Activated CD8-positive, alpha-beta memory T cell treated with anti-CD3 and anti-CD28 coated beads, Interleukin-2, amount 10 ng/mL, durations not matched to agents 7 days and 5 days (primary cell): ENCODE data around the gene STXBP2. TPM values are rescaled to one million over a fixed set of nuclear protein-coding genes. Genes with fewer than 3 reads are reported as not detected.

Experiments used
- ATAC-seq: fragments of 150-1000 bp; cut with Tn5 transposase; one replicate; pipeline ENCODE4 v1.10.0; 2021; ENCODE audit warnings: moderate library complexity
- CTCF ChIA-PET: fragments of 350-600 bp; sonication (Branson Sonifier 250); formaldehyde crosslinking; loops from one replicate; lab custom pipeline; 2021; ENCODE audit warnings: antibody characterized with exemption; lab: Charles Lee
- DNase-seq: peaks from one replicate; pipeline ENCODE4 v3.0.0-alpha.2; 2020
- H3K27ac Mint-ChIP-seq: one replicate; pipeline ENCODE4 v1.8.0; 2021; ENCODE audit warnings: mild to moderate bottlenecking, mixed read lengths
- H3K27me3 Mint-ChIP-seq: one replicate; pipeline ENCODE4 v1.8.0; 2021; ENCODE audit warnings: mixed read lengths
- H3K36me3 Mint-ChIP-seq: one replicate; pipeline ENCODE4 v1.8.0; 2021; ENCODE audit warnings: mild to moderate bottlenecking, mixed read lengths
- H3K4me1 Mint-ChIP-seq: one replicate; pipeline ENCODE4 v1.8.0; 2021; ENCODE audit warnings: mixed read lengths
- H3K4me3 Mint-ChIP-seq: one replicate; pipeline ENCODE4 v1.8.0; 2021; ENCODE audit warnings: mild to moderate bottlenecking, moderate library complexity, mixed read lengths
- H3K9me3 Mint-ChIP-seq: one replicate; pipeline ENCODE4 v1.8.0; 2022; ENCODE audit warnings: low read depth, mixed read lengths
- total RNA-seq, 2 experiments: library from RNA; stranded (reverse); gene quantifications; one replicate each; pipeline ENCODE4 v1.2.3, GENCODE V29; 2021

Gene STXBP2
- total RNA-seq, 2 experiments from 2014 or later: 132 to 158 TPM

DNA sequence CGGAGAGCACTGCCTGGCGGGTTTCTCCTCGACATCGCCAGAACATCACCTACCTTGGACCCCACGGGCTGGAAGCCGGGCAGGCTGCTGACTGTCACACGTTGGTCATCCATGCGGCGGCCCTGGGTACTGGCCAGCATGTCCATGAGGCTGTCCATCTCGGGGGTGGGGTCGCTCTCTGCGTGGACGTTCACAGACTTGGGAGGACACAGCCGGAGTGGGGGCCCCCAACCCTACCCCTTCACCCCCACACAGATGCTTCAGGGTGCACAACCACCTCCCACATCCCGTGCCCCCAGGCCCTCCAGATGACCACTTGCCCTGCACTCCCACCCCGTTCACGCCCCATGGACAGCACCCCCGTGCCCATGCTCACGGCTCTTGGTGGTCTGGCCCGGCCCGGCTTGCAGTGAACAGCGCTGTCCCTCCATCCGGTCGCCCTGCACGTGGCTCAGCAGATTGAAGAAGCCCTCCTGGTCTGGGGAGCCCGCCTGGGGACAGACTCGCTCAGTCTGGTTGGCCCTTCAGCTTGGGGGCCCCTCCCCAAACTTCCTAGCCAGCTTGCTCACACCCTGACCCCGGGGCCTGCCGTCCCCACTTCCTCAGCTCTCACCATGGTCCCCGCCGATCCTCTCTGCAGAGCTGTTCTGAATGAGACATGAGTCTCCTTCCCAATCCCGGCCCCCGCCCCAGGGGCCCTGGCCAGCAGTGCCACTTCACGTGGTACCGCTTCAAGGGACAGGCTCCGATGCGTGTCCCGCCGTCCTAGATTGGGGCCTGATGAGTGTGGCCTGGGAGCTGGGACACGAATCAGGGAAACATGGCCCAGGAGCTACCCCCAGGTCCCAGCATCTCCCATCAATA lies 4.3 kb upstream of the STXBP2 start:
- H3K4me1 Mint-ChIP-seq: peaks cover 42% of the 10 kb centered on the region
- no peak overlapping the region for H3K4me3 Mint-ChIP-seq
- CTCF ChIA-PET: interaction anchor here (0.8 to 1.6 kb wide), 2 partner anchors 48 to 64 kb away, joined by 4 to 7 read pairs; partner anchors contain the start of gene TRAPPC5
- ATAC-seq (no peak), DNase-seq (no peak)
- H3K27ac Mint-ChIP-seq: no peak overlapping the region
- H3K9me3 Mint-ChIP-seq: no peaks in the 10 kb centered on the region
- no peaks in the 10 kb centered on the region for H3K27me3 Mint-ChIP-seq
- peaks cover 2% of the 10 kb centered on the region for H3K36me3 Mint-ChIP-seq

DNA sequence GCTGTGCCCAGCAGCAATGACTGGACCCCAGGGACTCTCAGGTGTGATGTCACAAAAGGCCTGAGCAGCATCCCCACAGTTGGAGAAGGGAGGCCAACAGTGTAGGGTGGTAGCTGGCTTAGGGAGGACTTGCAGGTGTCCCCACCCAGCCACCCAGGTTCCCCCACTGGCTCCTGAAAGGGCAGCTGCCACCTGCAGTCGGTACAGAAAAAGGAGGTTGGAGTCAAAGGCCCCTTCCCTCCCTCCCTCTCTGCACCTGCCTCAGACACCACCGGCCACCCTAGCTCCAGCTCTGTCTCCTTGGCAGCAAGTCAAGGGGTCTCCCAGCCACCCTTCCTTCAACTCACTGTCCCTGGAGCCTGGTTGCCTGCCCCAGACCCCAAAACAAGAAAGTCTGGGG lies 3.2 kb upstream of the STXBP2 start, which contains the start of gene PCP2:
Gene PCP2 (minus strand): TSS at position 22 of the 400 bp plus-strand sequence. CDS start 262 bp downstream, outside the sequence.
- CTCF ChIA-PET: interaction anchor here (0.8 to 1.6 kb wide), 2 partner anchors 47 to 65 kb away, joined by 4 to 7 read pairs; partner anchors contain the start of gene TRAPPC5
- peaks cover 37% of the 10 kb centered on the region for H3K4me1 Mint-ChIP-seq
- peaks cover 2% of the 10 kb centered on the region for H3K36me3 Mint-ChIP-seq
- H3K27me3 Mint-ChIP-seq: no peaks in the 10 kb centered on the region
- H3K4me3 Mint-ChIP-seq: no peak within 1 kb of the TSS
- H3K9me3 Mint-ChIP-seq: no peaks in the 10 kb centered on the region
- DNase-seq (no peak), ATAC-seq (no peak)
- no peak within 1 kb of the TSS for H3K27ac Mint-ChIP-seq

GRCh38 chr19:7635670-7636069 lies 1.2 kb upstream of the STXBP2 start:
- peaks cover 5% of the 10 kb centered on the region for H3K9me3 Mint-ChIP-seq
- peaks cover 32% of the 10 kb centered on the region for H3K4me1 Mint-ChIP-seq
- CTCF ChIA-PET: interaction anchor here (1.5 kb wide), 1 partner anchor 45 kb away, joined by 5 read pairs; the partner anchor contains the start of gene TRAPPC5
- no peak for ATAC-seq
- no peaks in the 10 kb centered on the region for H3K27me3 Mint-ChIP-seq
- H3K27ac Mint-ChIP-seq: peak overlapping the region; percentile 40
- peak overlapping the region; percentile 54 for H3K4me3 Mint-ChIP-seq
- no peak for DNase-seq
- H3K36me3 Mint-ChIP-seq: peaks cover 12% of the 10 kb centered on the region

- H3K27me3 Mint-ChIP-seq: no peaks in the 10 kb centered on the region
- ATAC-seq (no peak), DNase-seq (no peak)
- H3K4me1 Mint-ChIP-seq: peaks cover 28% of the 10 kb centered on the region
- H3K36me3 Mint-ChIP-seq: peaks cover 12% of the 10 kb centered on the region
- CTCF ChIA-PET: interaction anchor here (1.5 kb wide), 1 partner anchor 45 kb away, joined by 5 read pairs; the partner anchor contains the start of gene TRAPPC5
- peaks cover 5% of the 10 kb centered on the region for H3K9me3 Mint-ChIP-seq
- H3K4me3 Mint-ChIP-seq: peak overlapping the region; percentile 79
- H3K27ac Mint-ChIP-seq: peak overlapping the region; percentile 88
These were observed 606 bp upstream of the STXBP2 start for GRCh38 chr19:7636317-7636690.

DNA sequence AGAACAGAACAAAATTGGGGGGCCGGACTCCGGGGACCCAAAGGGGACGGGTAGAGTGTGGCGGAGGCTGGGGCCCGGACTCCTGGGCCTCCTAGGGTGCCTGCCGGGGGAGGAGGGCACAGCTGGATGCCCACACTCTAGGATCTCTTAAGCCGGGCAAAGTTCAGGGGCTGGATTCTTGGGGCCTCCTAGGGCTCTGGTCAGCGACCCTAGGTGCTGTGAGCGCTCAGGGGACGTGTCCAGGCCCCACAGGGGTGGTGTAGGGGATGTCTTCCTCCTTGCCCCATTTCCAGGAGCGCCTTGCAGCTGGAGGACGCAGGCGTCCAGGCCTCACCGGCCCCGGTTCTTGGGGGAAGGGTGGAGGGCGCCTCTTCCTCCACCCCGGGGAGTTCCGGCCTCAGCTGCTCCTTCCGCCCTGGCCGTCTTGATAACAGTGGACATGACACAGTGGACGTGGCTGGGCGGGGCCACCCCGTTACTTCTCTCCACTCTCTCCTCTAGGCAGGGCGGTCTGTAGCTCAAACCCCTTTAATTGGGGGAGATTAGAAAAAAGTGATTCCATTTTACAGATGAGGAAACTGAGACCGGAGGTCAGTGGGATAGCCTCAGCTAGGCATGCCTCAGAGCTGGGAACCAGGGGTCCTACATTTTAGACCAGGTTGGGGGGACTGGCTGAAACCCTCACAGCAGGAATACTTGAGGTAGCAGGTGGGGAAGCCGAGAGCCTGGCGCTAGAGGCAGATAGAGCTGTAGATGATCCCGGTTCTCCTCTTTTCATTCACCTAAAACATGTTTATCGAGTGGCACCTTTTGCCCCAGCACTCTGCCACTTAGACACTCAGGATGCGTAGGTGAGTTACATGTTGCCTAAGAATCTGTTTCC lies 705 bp downstream of the STXBP2 start:
- H3K9me3 Mint-ChIP-seq: peaks cover 5% of the 10 kb centered on the region
- ATAC-seq (peak; percentile 27), DNase-seq (no peak)
- H3K36me3 Mint-ChIP-seq: peaks cover 12% of the 10 kb centered on the region
- peak overlapping the region; percentile 88 for H3K27ac Mint-ChIP-seq
- no peaks in the 10 kb centered on the region for H3K27me3 Mint-ChIP-seq
- H3K4me3 Mint-ChIP-seq: peak overlapping the region; percentile 79
- CTCF ChIA-PET: interaction anchor here (1.1 to 2.9 kb wide), 8 partner anchors 8 to 232 kb away, joined by 3 to 13 read pairs (median 4); partner anchors contain the start of genes PET100, PNPLA6, TRAPPC5 and XAB2
- peaks cover 25% of the 10 kb centered on the region for H3K4me1 Mint-ChIP-seq

GRCh38 chr19:7638802-7639465 lies 2.0 kb downstream of the STXBP2 start:
- no peak for ATAC-seq
- H3K27ac Mint-ChIP-seq: no peak overlapping the region
- DNase-seq: no peak
- H3K4me3 Mint-ChIP-seq: no peak overlapping the region
- CTCF ChIA-PET: interaction anchor here (1.3 to 2.9 kb wide), 2 partner anchors 9 to 42 kb away, joined by 5 to 13 read pairs; partner anchors contain the start of genes PET100, TRAPPC5 and XAB2
- peaks cover 12% of the 10 kb centered on the region for H3K36me3 Mint-ChIP-seq
- H3K9me3 Mint-ChIP-seq: peaks cover 5% of the 10 kb centered on the region
- peaks cover 25% of the 10 kb centered on the region for H3K4me1 Mint-ChIP-seq
- H3K27me3 Mint-ChIP-seq: no peaks in the 10 kb centered on the region

GRCh38 chr19:7639863-7640348 lies 3.0 kb downstream of the STXBP2 start:
- ATAC-seq (no peak), DNase-seq (no peak)
- H3K9me3 Mint-ChIP-seq: peaks cover 5% of the 10 kb centered on the region
- no peaks in the 10 kb centered on the region for H3K27me3 Mint-ChIP-seq
- CTCF ChIA-PET: no interaction called here
- H3K36me3 Mint-ChIP-seq: peaks cover 14% of the 10 kb centered on the region
- peak overlapping the region; percentile 2 for H3K4me3 Mint-ChIP-seq
- no peak overlapping the region for H3K27ac Mint-ChIP-seq
- peaks cover 25% of the 10 kb centered on the region for H3K4me1 Mint-ChIP-seq

DNA sequence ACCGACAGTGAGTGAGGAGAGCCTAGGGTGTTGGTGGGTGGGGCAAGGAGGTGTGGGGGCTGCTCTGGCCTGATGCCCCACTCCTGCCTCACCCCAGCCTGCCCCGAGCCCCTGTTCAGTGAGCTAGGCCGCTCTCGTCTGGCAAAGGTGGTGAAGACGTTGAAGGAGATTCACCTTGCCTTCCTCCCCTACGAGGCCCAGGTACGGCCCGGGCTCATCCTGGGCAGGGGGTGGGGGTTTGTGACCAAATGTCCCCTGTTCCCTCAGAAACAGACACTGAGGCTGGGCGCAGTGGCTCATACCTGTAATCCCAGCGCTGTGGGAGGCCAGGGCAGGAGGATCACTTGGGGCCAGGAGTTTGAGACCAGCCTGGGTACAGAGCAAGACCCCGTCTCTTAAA lies 3.9 kb downstream of the STXBP2 start:
- H3K27me3 Mint-ChIP-seq: no peaks in the 10 kb centered on the region
- peaks cover 5% of the 10 kb centered on the region for H3K9me3 Mint-ChIP-seq
- DNase-seq (no peak), ATAC-seq (no peak)
- peaks cover 25% of the 10 kb centered on the region for H3K4me1 Mint-ChIP-seq
- H3K36me3 Mint-ChIP-seq: peaks cover 17% of the 10 kb centered on the region
- H3K27ac Mint-ChIP-seq: no peak overlapping the region
- CTCF ChIA-PET: no interaction called here
- H3K4me3 Mint-ChIP-seq: no peak overlapping the region

DNA sequence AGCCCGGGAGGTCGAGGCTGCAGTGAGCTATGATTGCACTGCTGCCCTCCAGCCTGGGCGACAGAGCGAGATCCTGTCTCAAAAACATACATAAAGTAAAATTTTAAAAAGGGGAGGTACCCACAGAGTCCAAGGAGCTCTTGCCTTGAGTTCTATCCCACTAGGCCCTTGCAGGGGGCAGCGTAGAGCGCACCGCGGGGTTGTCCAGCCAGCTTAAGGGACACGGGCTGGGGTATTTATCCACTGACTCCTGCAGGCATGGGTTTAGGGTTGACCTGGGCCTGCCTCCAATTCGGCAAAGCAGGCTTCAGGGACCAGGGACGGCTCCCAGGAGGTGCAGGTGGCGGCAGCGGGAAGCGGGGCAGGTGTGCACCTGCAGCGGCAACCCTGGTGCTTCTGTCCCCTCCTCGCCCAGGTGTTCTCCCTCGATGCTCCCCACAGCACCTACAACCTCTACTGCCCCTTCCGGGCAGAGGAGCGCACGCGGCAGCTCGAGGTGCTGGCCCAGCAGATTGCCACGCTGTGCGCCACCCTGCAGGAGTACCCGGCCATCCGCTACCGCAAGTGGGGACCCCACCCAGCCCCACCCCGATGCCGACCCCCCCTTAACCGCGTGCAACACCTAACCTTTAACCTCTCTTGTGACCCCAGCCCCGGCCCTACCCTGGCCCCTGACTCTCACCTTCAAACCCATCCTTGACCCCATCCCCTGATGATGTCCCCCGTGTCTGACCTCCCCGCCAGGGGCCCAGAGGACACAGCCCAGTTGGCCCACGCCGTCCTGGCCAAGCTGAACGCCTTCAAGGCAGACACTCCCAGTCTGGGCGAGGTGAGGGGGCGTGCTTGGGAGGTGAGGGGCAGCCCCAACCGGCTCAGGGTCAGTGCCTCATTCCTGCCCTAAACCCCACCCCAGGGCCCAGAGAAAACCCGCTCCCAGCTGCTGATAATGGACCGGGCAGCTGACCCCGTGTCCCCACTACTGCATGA lies 4.7 kb downstream of the STXBP2 start:
- H3K4me1 Mint-ChIP-seq: peaks cover 18% of the 10 kb centered on the region
- no peak overlapping the region for H3K27ac Mint-ChIP-seq
- no peaks in the 10 kb centered on the region for H3K27me3 Mint-ChIP-seq
- H3K36me3 Mint-ChIP-seq: peaks cover 18% of the 10 kb centered on the region
- no peak for ATAC-seq
- H3K9me3 Mint-ChIP-seq: peaks cover 5% of the 10 kb centered on the region
- CTCF ChIA-PET: interaction anchor here (1.3 kb wide), 1 partner anchor 11 kb away, joined by 3 read pairs; no protein-coding TSS in a partner anchor
- no peak for DNase-seq
- H3K4me3 Mint-ChIP-seq: no peak overlapping the region

DNA sequence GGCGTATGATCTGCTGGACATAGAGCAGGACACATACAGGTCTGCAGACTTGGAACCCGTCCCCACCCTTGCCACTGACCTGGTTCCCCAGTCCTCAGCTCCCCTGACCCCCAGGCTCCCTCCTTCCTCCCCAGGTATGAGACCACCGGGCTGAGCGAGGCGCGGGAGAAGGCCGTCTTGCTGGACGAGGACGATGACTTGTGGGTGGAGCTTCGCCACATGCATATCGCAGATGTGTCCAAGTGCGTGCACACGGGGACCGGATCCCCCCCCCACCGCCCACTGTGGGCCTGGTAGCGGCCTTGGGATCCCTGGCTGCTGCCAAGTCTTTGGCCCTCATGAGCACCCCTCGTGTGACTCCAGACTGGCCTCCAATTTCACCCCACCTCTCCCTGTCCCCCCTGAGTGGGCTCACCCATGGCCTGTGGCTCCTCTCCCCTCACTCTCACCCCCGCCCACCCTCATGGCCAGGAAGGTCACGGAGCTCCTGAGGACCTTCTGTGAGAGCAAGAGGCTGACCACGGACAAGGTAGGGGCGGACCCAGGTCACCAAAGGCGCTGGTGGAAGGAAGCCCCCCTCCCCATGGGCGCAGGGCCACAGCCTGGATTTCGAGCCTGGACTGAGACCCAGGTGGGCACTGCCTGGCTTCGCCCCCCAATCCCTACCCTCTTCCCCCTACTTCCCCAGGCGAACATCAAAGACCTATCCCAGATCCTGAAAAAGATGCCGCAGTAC lies 5.6 kb downstream of the STXBP2 start:
- no peak overlapping the region for H3K4me3 Mint-ChIP-seq
- CTCF ChIA-PET: interaction anchor here (1.3 kb wide), 1 partner anchor 10 kb away, joined by 3 read pairs; no protein-coding TSS in a partner anchor
- DNase-seq (no peak), ATAC-seq (no peak)
- H3K27ac Mint-ChIP-seq: no peak overlapping the region
- peaks cover 18% of the 10 kb centered on the region for H3K36me3 Mint-ChIP-seq
- H3K4me1 Mint-ChIP-seq: peaks cover 15% of the 10 kb centered on the region
- peaks cover 5% of the 10 kb centered on the region for H3K9me3 Mint-ChIP-seq
- H3K27me3 Mint-ChIP-seq: no peaks in the 10 kb centered on the region

DNA sequence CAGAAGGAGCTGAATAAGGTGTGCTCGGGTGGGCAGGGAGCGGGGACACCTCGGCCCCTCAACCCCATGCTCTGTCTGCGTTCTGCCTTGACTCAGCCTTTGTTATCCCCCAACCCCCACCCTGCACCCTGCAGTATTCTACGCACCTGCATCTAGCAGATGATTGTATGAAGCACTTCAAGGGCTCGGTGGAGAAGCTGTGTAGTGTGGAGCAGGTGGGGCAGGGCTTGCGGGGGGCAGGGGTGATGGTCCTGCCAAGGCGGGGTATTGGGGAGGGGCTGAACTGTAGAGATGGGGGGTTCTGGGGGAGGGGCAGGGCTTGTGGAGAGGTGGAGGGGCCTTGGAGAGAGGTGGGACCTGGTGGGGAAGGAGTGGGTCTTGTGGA lies 6.1 kb downstream of the STXBP2 start:
- CTCF ChIA-PET: interaction anchor here (1.3 kb wide), 1 partner anchor 10 kb away, joined by 3 read pairs; no protein-coding TSS in a partner anchor
- Mint-ChIP-seq H3K4me1 (peaks cover 10% of the 10 kb centered on the region), H3K27ac (no peak overlapping the region), H3K27me3 (no peaks in the 10 kb centered on the region), H3K36me3 (peaks cover 20% of the 10 kb centered on the region), H3K9me3 (peaks cover 5% of the 10 kb centered on the region), H3K4me3 (no peak overlapping the region)
- DNase-seq (no peak), ATAC-seq (no peak)
